Kidney glomerular epithelial cell (primary cell): ENCODE results near the gene VWA3B.

Source experiments
- DNase-seq: peaks from one replicate; lab custom pipeline; 2025; lab: John Stamatoyannopoulos, UW

Gene VWA3B

GRCh38 chr2:98341241-98341640 is 254.3 kb downstream of the VWA3B start:
- no peak for DNase-seq

- DNase-seq, result no peak
These were observed 256.3 kb downstream of the VWA3B start for GRCh38 chr2:98343285-98343684.

GRCh38 chr2:98346311-98347236 is 259.6 kb downstream of the VWA3B start, which contains the start of gene CNGA3:
Gene CNGA3, plus strand, starts transcription at chr2:98346456. Its CDS starts 23,520 bp downstream, at chr2:98369976.
- no peak for DNase-seq

- no peak for DNase-seq
These were observed 260.5 kb downstream of the VWA3B start for GRCh38 chr2:98347298-98348065.

DNA sequence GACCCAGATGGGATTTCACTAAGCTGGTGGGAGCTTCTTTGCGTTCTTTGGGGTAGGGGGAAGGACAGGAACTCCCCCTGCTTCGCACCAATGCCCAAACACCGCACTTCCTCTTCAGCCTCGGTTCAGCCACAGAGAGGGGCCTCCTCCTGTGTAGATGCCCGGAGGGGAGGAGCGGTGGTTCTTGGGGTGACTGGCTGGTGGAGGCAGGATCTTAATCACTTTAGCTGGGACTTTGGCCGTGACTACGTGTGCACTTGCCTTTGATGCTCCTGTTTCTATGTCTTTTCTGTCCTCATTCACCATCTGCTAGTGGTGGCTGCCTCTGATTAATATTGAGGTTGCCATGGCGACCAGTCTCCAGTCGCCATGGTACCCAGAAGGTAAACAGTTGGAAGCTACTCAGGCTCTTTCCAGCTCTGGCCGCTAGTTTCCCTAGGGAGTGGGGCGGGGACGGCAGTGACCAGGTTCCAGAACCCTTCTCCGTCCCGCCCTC is 261.1 kb downstream of the VWA3B start:
- no peak for DNase-seq

- DNase-seq, result no peak
These were observed 263.4 kb downstream of the VWA3B start for GRCh38 chr2:98350411-98350810.

DNA sequence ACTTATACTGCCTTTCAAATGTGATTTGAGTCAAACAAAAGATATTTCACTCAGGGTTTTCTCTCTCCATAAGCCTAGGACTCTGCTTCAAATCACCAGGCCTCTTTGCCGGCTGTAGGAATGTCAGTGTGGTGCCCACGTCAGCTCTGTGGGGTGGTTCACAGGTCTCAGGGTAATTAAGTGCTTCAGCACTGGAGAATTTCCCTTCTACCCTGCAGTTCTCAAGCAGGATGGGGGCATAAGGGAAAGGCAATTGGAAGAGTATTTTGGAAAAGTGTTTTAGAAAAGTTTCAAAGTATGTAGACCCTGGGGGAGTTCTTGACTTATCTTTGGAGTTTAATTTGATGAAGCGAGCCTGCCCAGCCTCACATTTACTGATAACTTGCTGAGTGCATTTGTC is 268.9 kb downstream of the VWA3B start:
- no peak for DNase-seq

GRCh38 chr2:98356729-98357128 is 269.8 kb downstream of the VWA3B start:
- DNase-seq, result no peak

DNA sequence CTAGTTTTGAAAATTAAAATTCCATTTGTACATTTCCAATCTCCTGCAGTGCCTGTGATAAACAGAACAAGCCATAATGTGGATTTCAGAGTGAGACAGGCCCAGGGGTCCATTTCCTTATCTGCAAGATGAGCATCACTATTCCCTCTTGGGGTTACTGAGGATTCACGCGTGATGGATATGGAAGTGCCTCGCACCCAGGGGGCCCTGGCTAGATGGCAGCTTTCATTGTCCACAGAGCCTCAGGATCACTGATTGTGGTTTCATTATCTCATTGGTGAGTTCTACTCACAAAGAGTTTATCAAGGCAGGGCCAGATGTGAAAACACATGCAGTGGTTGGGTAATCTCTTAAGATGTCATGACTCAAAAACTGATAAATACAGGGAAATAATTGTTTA is 270.9 kb downstream of the VWA3B start:
- DNase-seq, result no peak

GRCh38 chr2:98359986-98360385 is 273.0 kb downstream of the VWA3B start:
- DNase-seq, result no peak
